ENCODE measurements around the gene DNAH8.
A peak's percentile ranks its signal among the peaks of the same experiment; 100 is the strongest.
"Not testable (repeated sequence)": the region's sequence is repeated elsewhere in the genome, so short reads cannot be mapped to it uniquely, and the experiment has no call there.

Gene DNAH8

GRCh38 chr6:38843798-38844197 is 128.7 kb downstream of the DNAH8 start:
- DNase-seq (ENCODE audit: low spot score) = no peak

DNA sequence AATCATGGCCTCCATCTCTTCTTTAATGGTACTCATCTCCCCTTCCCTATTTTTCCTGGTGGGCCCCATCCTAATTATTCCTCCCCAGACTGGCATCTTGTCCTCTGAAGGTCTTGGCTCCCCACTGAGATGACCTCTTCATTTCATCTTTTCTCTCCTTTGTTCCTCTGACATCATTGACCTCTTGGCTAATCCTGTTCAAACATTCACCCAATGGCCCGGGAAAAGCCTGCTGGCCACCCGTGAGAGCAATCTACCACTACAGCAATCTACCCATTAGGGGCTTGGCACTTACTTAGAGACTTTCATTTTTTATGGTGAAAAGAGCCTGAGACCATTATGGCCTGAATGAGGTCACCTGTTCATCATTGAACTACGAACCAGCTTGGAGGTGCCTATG is 130.8 kb downstream of the DNAH8 start:
- DNase-seq (ENCODE audit: low spot score) = no peak

DNA sequence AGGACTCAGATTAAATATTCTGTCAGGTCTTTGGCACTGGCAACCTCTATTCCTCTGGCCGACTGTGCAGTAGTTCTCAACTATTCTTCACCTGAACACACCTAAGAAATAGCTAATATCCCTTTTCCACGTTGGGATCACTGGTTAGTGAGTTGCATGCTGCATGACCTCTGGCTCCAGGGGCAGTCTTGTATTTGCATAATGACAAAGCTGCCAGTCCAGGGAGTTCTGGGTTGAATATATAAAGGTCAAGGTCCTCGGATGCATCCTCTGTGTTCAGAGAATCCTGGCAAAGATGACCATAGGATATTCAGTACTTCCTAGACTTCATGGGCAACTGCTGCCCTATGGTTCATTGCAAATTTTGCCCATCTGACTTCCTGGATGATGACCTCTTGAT is 131.2 kb downstream of the DNAH8 start:
- DNase-seq (ENCODE audit: low spot score) = no peak

- no peak for DNase-seq (ENCODE audit: low spot score)
These were observed 131.7 kb downstream of the DNAH8 start for GRCh38 chr6:38846844-38847243.

- no peak for DNase-seq (ENCODE audit: low spot score)
These were observed 132.4 kb downstream of the DNAH8 start for GRCh38 chr6:38847497-38847896.

GRCh38 chr6:38848760-38849159 is 133.6 kb downstream of the DNAH8 start:
- DNase-seq (ENCODE audit: low spot score) = no peak

DNA sequence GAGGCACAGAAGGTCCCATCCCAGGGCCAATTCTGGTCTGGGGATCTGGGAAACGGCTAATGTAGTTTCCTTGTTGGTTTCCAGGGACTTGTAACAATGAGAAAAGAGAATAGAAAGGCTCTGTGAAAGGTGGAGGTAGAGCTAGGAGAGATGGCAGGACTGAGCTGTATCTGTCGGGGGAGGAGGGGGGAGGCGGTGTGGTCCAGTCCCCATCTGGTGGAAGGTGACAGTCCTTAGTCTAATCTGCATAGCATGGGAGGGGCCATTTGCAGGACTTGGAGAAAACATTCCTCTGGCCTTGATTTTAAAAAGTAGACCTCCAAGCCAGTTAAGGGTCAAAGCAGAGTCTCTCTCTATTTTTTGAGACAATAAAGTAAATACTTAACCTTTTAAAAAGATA is 137.1 kb downstream of the DNAH8 start:
- no peak for DNase-seq (ENCODE audit: low spot score)

GRCh38 chr6:38853236-38853635 is 138.1 kb downstream of the DNAH8 start:
- DNase-seq (ENCODE audit: low spot score) = no peak

GRCh38 chr6:38856492-38856891 is 141.4 kb downstream of the DNAH8 start:
- no peak for DNase-seq (ENCODE audit: low spot score)

DNA sequence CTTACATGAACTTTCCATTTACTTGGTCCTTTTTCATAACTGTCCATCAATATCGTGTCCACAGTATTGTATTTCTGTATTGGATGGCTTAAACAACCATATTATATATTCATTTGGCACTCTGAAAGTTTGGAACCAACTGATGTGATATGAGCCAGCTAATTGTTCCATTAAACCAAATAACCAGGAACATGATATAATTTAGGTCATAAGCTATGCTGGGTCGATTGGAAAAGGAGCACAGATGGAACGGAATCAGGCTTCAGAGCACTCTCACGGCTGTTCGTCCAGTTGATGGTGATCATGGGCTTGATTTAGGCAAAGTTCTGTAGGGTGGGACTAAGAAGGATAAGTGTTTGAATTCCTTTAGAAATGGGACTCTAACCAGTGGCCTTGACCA is 142.7 kb downstream of the DNAH8 start:
- no peak for DNase-seq (ENCODE audit: low spot score)

DNA sequence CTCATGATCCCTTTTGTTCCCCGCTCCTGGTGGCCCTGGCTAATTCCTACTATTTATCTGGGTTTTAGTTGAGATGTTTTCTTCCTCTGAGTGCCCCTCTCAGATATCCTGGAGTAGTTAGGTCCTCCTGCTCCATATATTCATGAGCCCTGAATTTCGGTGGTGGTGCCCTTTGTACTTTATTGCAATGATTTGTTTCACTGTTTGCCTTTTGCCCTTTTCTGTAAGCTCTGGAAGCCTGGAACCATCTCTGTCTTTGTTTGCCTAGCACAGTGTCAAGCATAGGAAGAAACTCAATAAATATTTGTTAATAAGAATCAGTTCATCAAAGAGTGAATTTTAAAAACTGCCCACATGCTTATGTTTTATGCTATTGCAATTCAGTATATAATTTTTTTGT is 144.9 kb downstream of the DNAH8 start:
- no peak for DNase-seq (ENCODE audit: low spot score)

DNA sequence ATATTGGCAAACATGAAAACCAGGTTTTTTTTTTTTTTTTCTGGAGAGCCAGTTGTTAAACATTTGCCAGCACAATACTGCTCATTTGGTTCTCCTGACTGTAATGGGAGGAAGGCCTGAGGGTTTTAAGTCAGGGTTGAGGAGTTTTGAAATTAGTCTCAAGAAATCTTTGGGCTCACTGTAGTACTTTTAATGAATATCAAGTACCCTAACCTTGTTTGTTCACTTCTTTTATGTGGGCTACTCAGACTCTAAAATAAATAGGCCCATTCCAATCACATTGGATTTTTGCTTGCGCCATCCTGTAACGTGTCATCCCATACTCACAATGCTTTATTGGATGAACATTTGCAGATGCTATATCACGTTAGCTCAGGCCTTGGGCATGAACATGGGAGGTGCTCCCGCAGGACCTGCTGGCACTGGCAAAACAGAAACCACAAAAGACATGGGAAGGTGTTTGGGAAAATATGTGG is 146.9 kb downstream of the DNAH8 start:
- no peak for DNase-seq (ENCODE audit: low spot score)

DNA sequence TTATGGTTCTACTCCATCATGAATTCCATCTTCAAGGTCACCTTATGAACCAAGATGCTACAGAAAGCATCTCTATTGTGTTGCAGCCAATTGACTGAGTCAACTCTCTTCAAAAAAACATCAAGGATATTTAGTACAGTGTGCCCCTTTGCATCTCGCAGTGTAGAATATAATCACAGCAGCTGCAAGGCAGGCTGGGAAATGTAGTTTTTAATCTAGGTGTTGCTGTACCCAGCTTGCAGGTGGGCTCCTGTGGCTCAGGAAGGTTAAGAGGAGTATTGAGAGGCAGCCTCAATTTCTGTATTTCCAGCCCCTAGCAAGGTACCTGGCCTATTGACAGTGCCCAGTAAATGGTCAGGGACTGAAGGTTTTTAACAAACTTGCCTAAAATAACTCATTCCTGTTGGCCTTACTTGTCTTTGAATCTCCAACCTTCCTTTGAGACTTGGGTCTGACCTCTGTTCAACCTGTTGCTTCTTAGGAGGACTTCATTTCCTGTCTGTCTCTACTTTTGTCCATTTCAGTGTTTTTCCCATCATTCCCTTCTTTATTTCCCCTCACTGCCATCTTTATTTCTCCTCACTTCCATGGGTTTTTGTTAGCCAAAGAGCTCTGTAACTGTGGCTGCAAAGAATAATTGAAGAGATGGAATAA is 150.5 kb downstream of the DNAH8 start:
- DNase-seq (ENCODE audit: low spot score) = no peak

GRCh38 chr6:38867726-38868125 is 152.6 kb downstream of the DNAH8 start:
- no peak for DNase-seq (ENCODE audit: low spot score)

DNA sequence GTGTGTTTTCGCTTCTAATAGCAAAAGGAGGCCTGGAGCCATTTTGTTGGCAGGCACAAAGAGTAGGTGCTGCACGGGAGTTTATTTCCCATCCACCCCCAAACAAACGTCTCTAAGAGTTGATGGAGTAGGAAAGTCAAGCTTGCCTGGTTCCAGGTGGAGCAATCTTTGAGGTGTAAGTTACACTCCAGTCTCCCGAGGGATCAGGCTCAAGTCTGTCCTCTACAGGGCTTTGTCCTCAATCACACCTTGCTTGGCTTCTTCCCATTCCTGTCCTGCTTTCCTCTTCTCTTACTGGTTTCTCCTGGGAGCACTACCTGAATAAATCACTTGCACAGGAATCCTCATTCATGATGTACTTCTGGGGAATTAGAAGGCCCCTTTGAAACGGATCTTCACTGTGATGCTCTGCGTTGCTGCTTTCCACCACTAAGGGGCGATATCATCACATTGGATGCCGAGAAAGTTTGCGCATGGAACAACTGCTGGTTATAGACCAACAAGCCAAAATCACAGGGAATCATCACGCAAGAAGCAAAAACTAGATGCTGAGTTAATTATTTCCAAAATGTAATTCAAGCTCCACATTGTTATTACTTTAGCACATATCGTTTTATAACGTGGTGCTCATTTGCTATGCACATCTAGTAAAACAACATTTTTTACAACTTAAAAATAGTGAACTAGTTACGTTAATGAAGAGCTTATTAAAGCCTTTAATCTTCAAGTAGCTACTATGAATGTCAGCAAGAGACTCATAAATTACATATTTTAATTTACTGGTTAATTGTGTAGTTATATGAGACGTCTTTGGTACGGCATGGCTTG is 156.8 kb downstream of the DNAH8 start:
- DNase-seq (ENCODE audit: low spot score) = peak; percentile 37

DNA sequence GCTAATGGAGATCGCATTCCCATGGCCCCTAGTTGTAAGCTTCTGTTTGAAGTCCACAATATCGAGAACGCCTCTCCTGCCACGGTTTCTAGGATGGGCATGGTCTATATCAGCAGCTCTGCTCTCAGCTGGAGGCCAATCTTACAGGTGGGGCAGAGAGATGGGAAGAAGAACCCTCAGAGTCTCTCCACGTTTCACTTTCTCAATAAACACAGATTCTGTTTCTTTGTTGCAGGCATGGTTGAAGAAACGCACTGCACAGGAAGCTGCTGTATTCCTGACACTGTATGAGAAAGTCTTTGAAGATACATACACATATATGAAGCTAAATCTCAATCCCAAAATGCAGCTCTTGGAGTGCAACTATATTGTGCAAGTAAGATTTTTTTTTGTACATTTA is 157.9 kb downstream of the DNAH8 start:
- no peak for DNase-seq (ENCODE audit: low spot score)

- not testable (repeated sequence) for DNase-seq (ENCODE audit: low spot score)
These were observed 158.7 kb downstream of the DNAH8 start for GRCh38 chr6:38873816-38874215.

GRCh38 chr6:38876475-38876874 is 161.4 kb downstream of the DNAH8 start:
- DNase-seq (ENCODE audit: low spot score) = no peak

DNA sequence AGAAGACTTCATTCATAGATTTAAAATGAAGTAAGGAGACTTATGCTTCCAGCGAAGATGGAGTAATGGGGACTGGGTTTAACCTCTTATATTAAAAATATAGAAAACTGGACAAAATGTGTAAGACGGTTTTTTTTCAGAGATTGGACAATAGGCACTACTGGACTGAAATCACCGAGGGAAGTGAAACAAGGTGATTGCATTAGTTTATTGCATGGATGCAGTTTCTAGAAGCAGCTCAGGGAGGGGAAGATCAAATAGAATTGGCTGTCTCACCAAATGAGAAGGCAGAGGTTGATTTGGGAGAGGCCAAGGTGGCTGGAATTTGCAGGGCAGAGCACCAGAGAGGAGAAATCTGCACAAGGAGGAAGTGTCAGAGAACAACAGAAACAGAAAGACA is 162.6 kb downstream of the DNAH8 start:
- no peak for DNase-seq (ENCODE audit: low spot score)

GRCh38 chr6:38882157-38882556 is 167.0 kb downstream of the DNAH8 start:
- DNase-seq (ENCODE audit: low spot score) = no peak

DNA sequence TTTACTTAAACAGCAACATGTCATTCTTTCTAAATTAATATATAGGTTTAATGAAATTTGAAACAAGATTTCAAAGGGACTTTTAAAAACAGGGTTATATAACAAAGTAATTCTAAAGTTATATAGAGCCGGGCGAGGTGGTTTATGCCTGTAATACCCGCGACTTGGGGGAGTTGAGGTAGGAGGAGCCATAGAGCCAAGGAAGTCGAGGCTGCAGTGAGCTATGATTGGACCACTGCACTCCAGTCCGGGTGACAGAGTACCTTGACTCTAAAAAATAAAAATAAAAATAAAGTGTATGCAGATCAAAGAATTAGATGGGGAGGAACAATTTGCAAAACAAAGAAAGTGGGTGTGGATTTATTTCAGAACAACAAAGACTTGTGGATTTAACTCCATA is 182.4 kb downstream of the DNAH8 start:
- DNase-seq (ENCODE audit: low spot score) = no peak

- no peak for DNase-seq (ENCODE audit: low spot score)
These were observed 186.9 kb downstream of the DNAH8 start for GRCh38 chr6:38901802-38902522.

DNA sequence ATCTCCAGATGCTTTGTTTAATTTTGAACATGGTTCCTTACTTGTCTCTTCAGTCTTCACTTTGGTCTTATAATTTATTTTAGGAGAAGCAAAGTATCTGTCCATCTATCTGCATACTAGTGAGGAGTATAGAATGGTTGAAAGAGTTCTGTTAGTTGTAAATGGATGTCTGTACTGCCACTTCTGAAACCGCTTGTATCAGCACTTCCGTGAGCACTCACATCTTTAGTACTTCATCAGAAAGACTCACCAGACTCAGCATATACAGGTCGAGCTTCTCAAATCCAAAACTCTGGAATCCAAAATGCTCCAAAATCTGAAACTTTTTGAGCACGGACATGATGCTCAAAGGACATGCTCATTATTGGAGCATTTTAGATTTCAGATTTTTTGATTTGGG is 191.5 kb downstream of the DNAH8 start:
- no peak for DNase-seq (ENCODE audit: low spot score)
